ENCODE results near the gene KRTAP26-1.

- TF ChIP-seq CTCF (conservative IDR thresholded peaks at IDR 0.05; ENCODE audit: low read depth in 2 of 2) (no peak), EZH2phosphoT487 (IDR thresholded peaks at IDR 0.05; ENCODE audit: unreplicated experiment) (no peak), POLR2AphosphoS5 (IDR thresholded peaks at IDR 0.05; ENCODE audit: low read depth) (no peak), JUNB (IDR thresholded peaks at IDR 0.05; ENCODE audit: unreplicated experiment) (no peak), ZNF114 (CRISPR knock-in tag; IDR thresholded peaks at IDR 0.05) (no peak), EZH2 (IDR thresholded peaks at IDR 0.05; ENCODE audit: low read depth, unreplicated experiment) (no peak), ETS1 (IDR thresholded peaks at IDR 0.05) (no peak), REST (IDR thresholded peaks at IDR 0.05; ENCODE audit: unreplicated experiment) (no peak), CREB1 (CRISPR knock-in tag; IDR thresholded peaks at IDR 0.05; ENCODE audit: low read depth) (no peak), ZNF462 (CRISPR knock-in tag; IDR thresholded peaks at IDR 0.05) (no peak)
Observed at GRCh38 chr21:30348506-30348905, 28.4 kb upstream of the KRTAP26-1 start, which contains the start of gene KRTAP23-1.
